Keratinocyte (primary cell): ENCODE results near the gene ISG20L2. TPM values are rescaled to one million over a fixed set of nuclear protein-coding genes. Genes with fewer than 3 reads are reported as not detected.

Experiments used
- DNase-seq: peaks from one replicate; pipeline ENCODE4 v3.0.0-alpha.2; 2011; ENCODE audit warnings: low read depth, missing footprints, low spot score
- FAIRE-seq: peaks from 2 replicates; lab custom pipeline; 2011; peaks lifted over from hg19 to GRCh38; lab: Jason Lieb, UNC
- H2AFZ ChIP-seq: 2 replicates; pipeline ENCODE4 v1.6.0; 2012; ENCODE audit warnings: low read length, control low read depth, inconsistent platforms; ENCODE audit not compliant: control insufficient read depth
- H3K27ac ChIP-seq: 2 replicates; pipeline ENCODE4 v1.5.1; 2011; ENCODE audit warnings: low read length; ENCODE audit not compliant: control insufficient read depth, insufficient read depth
- H3K27me3 ChIP-seq: 3 replicates; pipeline ENCODE4 v1.6.0; 2011; ENCODE audit warnings: low read length; ENCODE audit not compliant: control insufficient read depth, insufficient read depth; ENCODE audit errors: extremely low read depth
- H3K36me3 ChIP-seq, 2 experiments: 2 replicates in 1 of 2; 3 replicates in 1 of 2; pipeline ENCODE4 v1.5.1; 2011; ENCODE audit warnings: low read length in 2 of 2, mild to moderate bottlenecking in 1 of 2; ENCODE audit not compliant: control insufficient read depth in 2 of 2, insufficient read depth in 2 of 2; ENCODE audit errors: extremely low read depth in 1 of 2
- H3K4me1 ChIP-seq: 3 replicates; pipeline ENCODE4 v1.5.1; 2011; ENCODE audit warnings: low read length; ENCODE audit not compliant: control insufficient read depth, insufficient read depth; ENCODE audit errors: extremely low read depth
- H3K4me2 ChIP-seq: 3 replicates; pipeline ENCODE4 v1.6.0; 2011; ENCODE audit warnings: low read depth, low read length; ENCODE audit not compliant: control insufficient read depth, insufficient read depth; ENCODE audit errors: extremely low read depth
- H3K4me3 ChIP-seq, 3 experiments: fragments of 200-600 bp in 1 of 3; sonication (generic) in 1 of 3; 2 replicates in 2 of 3; 3 replicates in 1 of 3; pipeline ENCODE4 v1.5.1; 2011 to 2016; ENCODE audit warnings: low read length in 3 of 3, mild to moderate bottlenecking in 3 of 3, control low read depth in 2 of 3, inconsistent platforms in 1 of 3, low read depth in 1 of 3, mixed read lengths in 1 of 3, mixed run types in 1 of 3, moderate library complexity in 1 of 3; ENCODE audit not compliant: control insufficient read depth in 2 of 3, insufficient read depth in 2 of 3; ENCODE audit errors: extremely low read depth in 1 of 3
- H3K79me2 ChIP-seq: 2 replicates; pipeline ENCODE4 v1.6.0; 2012; ENCODE audit warnings: low read length; ENCODE audit not compliant: control insufficient read depth, insufficient read depth
- H3K9ac ChIP-seq: 3 replicates; pipeline ENCODE4 v1.6.0; 2011; ENCODE audit warnings: low read length; ENCODE audit not compliant: control insufficient read depth, insufficient read depth; ENCODE audit errors: extremely low read depth
- H3K9me1 ChIP-seq: 3 replicates; pipeline ENCODE4 v1.6.0; 2011; ENCODE audit warnings: low read length; ENCODE audit not compliant: control insufficient read depth, insufficient read depth; ENCODE audit errors: extremely low read depth
- H3K9me3 ChIP-seq: 2 replicates; pipeline ENCODE4 v1.5.1; 2012; ENCODE audit warnings: low read depth, low read length; ENCODE audit not compliant: control insufficient read depth
- H4K20me1 ChIP-seq: 3 replicates; pipeline ENCODE4 v1.6.0; 2011; ENCODE audit warnings: low read length; ENCODE audit not compliant: control insufficient read depth, insufficient read depth; ENCODE audit errors: extremely low read depth
- CTCF ChIP-seq, 3 experiments: IDR thresholded peaks in 1 of 3; conservative IDR thresholded peaks in 1 of 3; optimal IDR thresholded peaks in 1 of 3; 2 replicates in 2 of 3; 3 replicates in 1 of 3; pipeline versions ENCODE3 to v1.5.1; 2011; ENCODE audit warnings: low read length in 3 of 3, mild to moderate bottlenecking in 3 of 3, moderate library complexity in 2 of 3, control low read depth in 1 of 3, inconsistent platforms in 1 of 3; ENCODE audit not compliant: insufficient read depth in 2 of 3; ENCODE audit errors: extremely low read depth in 1 of 3
- EZH2 ChIP-seq: IDR thresholded peaks from one replicate; pipeline ENCODE4 v1.6.1; 2012; ENCODE audit warnings: inconsistent platforms, mild to moderate bottlenecking, low read length, moderate library complexity
- dilution Hi-C: fragments of 300-500 bp; cut with MboI; formaldehyde crosslinking; loops from one replicate; pipeline ENCODE4 v1.7.0; 2020; ENCODE audit warnings: low sequenced_read_pairs; ENCODE audit not compliant: extremely low pct_ligation_motif_present
- polyA plus RNA-seq, 5 experiments: library from polyadenylated mRNA; depleted of rRNA in 3 of 5; stranded (reverse) in 3 of 5; stranded (forward) in 1 of 5; unstranded in 1 of 5; fragments of >200 nt; gene quantifications; 1 replicate in 1 of 5; 2 replicates in 3 of 5; 3 replicates in 1 of 5; pipeline versions ENCODE4 v1.2.1 to v1.2.3, GENCODE V29; 2011 to 2012; ENCODE audit warnings: missing spikeins in 2 of 5, low read depth in 1 of 5, low replicate concordance in 1 of 5

The ISG20L2 gene
- polyA plus RNA-seq, 1 donor (not counting 4 experiments of a cell fraction or from before 2014, with no cell fraction given), result 48.6 TPM

- Histone ChIP-seq H3K9me3 (no peaks in the 10 kb centered on the region), H4K20me1 (no peaks in the 10 kb centered on the region), H3K4me3 (no peak overlapping the region), H3K27ac (peak overlapping the region; percentile 49), H2AFZ (no peak overlapping the region), H3K79me2 (peaks cover 50% of the 10 kb centered on the region), H3K4me2 (peak overlapping the region; percentile 57), H3K9me1 (no peaks in the 10 kb centered on the region), H3K4me1 (peaks cover 18% of the 10 kb centered on the region), H3K9ac (no peak overlapping the region), H3K36me3 (peaks cover 28 to 38% of the 10 kb centered on the region in 2 experiments), H3K27me3 (no peaks in the 10 kb centered on the region)
- no peak for FAIRE-seq
- dilution Hi-C loops, result no loop called here
- TF ChIP-seq EZH2, result no peak
- TF ChIP-seq CTCF (optimal IDR thresholded peaks at IDR 0.05 in 1 of 3, IDR thresholded peaks at IDR 0.05 in 1 of 3, conservative IDR thresholded peaks at IDR 0.05 in 1 of 3; ENCODE audit: extremely low read depth in 1 of 3, insufficient read depth in 2 of 3, low read length in 3 of 3), result no peak
- DNase-seq, result no peak
These were observed 13.5 kb upstream of the ISG20L2 start for GRCh38 chr1:156742017-156742416.

GRCh38 chr1:156741481-156741983, 13.0 kb upstream of the ISG20L2 start:
- dilution Hi-C loops, result no loop called here
- Histone ChIP-seq H3K27me3 (no peaks in the 10 kb centered on the region), H2AFZ (peak overlapping the region; percentile 23), H3K4me1 (peaks cover 18% of the 10 kb centered on the region), H4K20me1 (no peaks in the 10 kb centered on the region), H3K9me3 (no peaks in the 10 kb centered on the region), H3K4me3 (peak overlapping the region in 1 of 3 experiments; percentile 1), H3K27ac (peak overlapping the region; percentile 49), H3K79me2 (peaks cover 47% of the 10 kb centered on the region), H3K4me2 (peak overlapping the region; percentile 57), H3K9ac (no peak overlapping the region), H3K9me1 (no peaks in the 10 kb centered on the region), H3K36me3 (peaks cover 33 to 41% of the 10 kb centered on the region in 2 experiments)
- TF ChIP-seq CTCF (optimal IDR thresholded peaks at IDR 0.05 in 1 of 3, IDR thresholded peaks at IDR 0.05 in 1 of 3, conservative IDR thresholded peaks at IDR 0.05 in 1 of 3; ENCODE audit: extremely low read depth in 1 of 3, insufficient read depth in 2 of 3, low read length in 3 of 3), result no peak
- TF ChIP-seq EZH2, result no peak
- DNase-seq, result no peak
- no peak for FAIRE-seq
